Upper lobe of left lung (tissue), 4 donors: ENCODE results near the gene ZHX3.

Experiments
- CTCF ChIP-seq, 6 experiments: fragments of 450-650 bp in 4 of 6; fragments of 200-600 bp in 2 of 6; sonication (generic) in 2 of 6; IDR thresholded peaks; one replicate each; pipeline ENCODE4 v1.5.1; 2016 to 2019; ENCODE audit warnings: antibody characterized with exemption in 6 of 6
- POLR2A ChIP-seq, 4 donors: fragments of 450-650 bp; IDR thresholded peaks; one replicate each; pipeline ENCODE4 v1.5.1; 2016 to 2017; ENCODE audit warnings: antibody characterized with exemption in 4 of 4, mild to moderate bottlenecking in 2 of 4
- POLR2AphosphoS5 ChIP-seq, 2 donors: sonication (generic); formaldehyde crosslinking; IDR thresholded peaks; one replicate each; pipeline ENCODE4 v1.5.1; 2017; ENCODE audit warnings: antibody characterized with exemption in 2 of 2

GRCh38 chr20:41203660-41204059 lies 113.9 kb downstream of the ZHX3 start:
- no peak for TF ChIP-seq CTCF (IDR thresholded peaks at IDR 0.05)
- no peak for TF ChIP-seq POLR2A (IDR thresholded peaks at IDR 0.05)
- no peak for TF ChIP-seq POLR2AphosphoS5 (IDR thresholded peaks at IDR 0.05)
